GM21390 (cell line): ENCODE measurements around the gene LNX1.

ENCODE experiments used
- ATAC-seq: cut with Tn5 transposase; IDR thresholded peaks from one replicate; pipeline ENCODE4 v1.9.1; 2021; ENCODE audit not compliant: unreplicated experiment

Gene LNX1

GRCh38 chr4:53601251-53601764 is 10.0 kb upstream of the LNX1 start:
- peak; percentile 76 for ATAC-seq

GRCh38 chr4:53599632-53600031 is 8.3 kb upstream of the LNX1 start:
- peak; percentile 71 for ATAC-seq

- no peak for ATAC-seq
Observed at GRCh38 chr4:53598901-53599300, 7.6 kb upstream of the LNX1 start.

GRCh38 chr4:53598483-53598882 is 7.2 kb upstream of the LNX1 start:
- ATAC-seq, result no peak

- ATAC-seq, result no peak
Observed at GRCh38 chr4:53596901-53597300, 5.6 kb upstream of the LNX1 start.

- no peak for ATAC-seq
Observed at GRCh38 chr4:53595834-53596233, 4.5 kb upstream of the LNX1 start.

GRCh38 chr4:53595204-53595603 is 3.9 kb upstream of the LNX1 start:
- no peak for ATAC-seq

- ATAC-seq, result no peak
Observed at GRCh38 chr4:53593765-53594164, 2.5 kb upstream of the LNX1 start.

GRCh38 chr4:53592686-53593501 is 1.6 kb upstream of the LNX1 start:
- ATAC-seq, result no peak

- ATAC-seq, result no peak
Observed at GRCh38 chr4:53592122-53592521, 836 bp upstream of the LNX1 start.

GRCh38 chr4:53590187-53590586 is 1.1 kb downstream of the LNX1 start:
- no peak for ATAC-seq

GRCh38 chr4:53589511-53589910 is 1.8 kb downstream of the LNX1 start:
- no peak for ATAC-seq

GRCh38 chr4:53587135-53587534 is 4.2 kb downstream of the LNX1 start:
- ATAC-seq, result no peak

GRCh38 chr4:53586121-53586816 is 5.0 kb downstream of the LNX1 start:
- ATAC-seq, result no peak

GRCh38 chr4:53584658-53585057 is 6.6 kb downstream of the LNX1 start:
- ATAC-seq, result no peak

GRCh38 chr4:53583513-53583912 is 7.8 kb downstream of the LNX1 start:
- ATAC-seq, result no peak

- no peak for ATAC-seq
Observed at GRCh38 chr4:53582194-53582593, 9.1 kb downstream of the LNX1 start.

GRCh38 chr4:53580274-53580673 is 11.0 kb downstream of the LNX1 start:
- ATAC-seq, result no peak

GRCh38 chr4:53579826-53580225 is 11.5 kb downstream of the LNX1 start:
- ATAC-seq, result no peak

- no peak for ATAC-seq
Observed at GRCh38 chr4:53576676-53577372, 14.5 kb downstream of the LNX1 start.

GRCh38 chr4:53576071-53576617 is 15.1 kb downstream of the LNX1 start:
- no peak for ATAC-seq
